ENCODE measurements around the gene STARD8.

Gene STARD8

DNA sequence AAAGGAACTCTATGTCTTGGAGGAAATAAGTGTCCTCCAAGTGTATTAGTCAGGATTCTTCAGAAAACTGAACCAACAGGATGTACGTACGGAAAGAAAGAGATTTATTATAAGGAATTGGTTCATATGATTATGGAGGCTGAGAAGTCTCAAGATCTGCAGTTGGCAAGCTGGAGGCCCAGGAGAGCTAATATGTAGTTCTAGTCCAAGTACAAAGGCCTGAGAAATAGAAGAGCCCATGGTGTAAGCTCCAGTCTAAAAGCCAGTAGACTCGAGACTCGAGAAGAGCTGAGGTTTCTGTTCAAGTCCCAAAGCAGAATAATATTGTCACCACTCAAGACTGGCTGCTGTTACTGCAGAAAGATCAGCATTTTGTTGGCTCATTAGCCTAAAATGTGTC lies 116.0 kb downstream of the STARD8 start:
- no peaks in the 10 kb centered on the region for H3K4me1 Mint-ChIP-seq (ENCODE audit: low read depth in 2 of 2)
- H3K27me3 Mint-ChIP-seq, result no peaks in the 10 kb centered on the region
- ATAC-seq (replicated peaks) (no peak), DNase-seq (no peak)
- H3K4me3 Mint-ChIP-seq, result no peak overlapping the region
- H3K9me3 Mint-ChIP-seq, result no peaks in the 10 kb centered on the region
- no peaks in the 10 kb centered on the region for H3K36me3 Mint-ChIP-seq (ENCODE audit: insufficient read depth)
- no peak overlapping the region for H3K27ac Mint-ChIP-seq
